HG02763 (cell line): ENCODE measurements around the gene TCEANC.

Experiments
- ATAC-seq: cut with Tn5 transposase; IDR thresholded peaks from one replicate; pipeline ENCODE4 v1.9.1; 2021; ENCODE audit warnings: mild to moderate bottlenecking, moderate library complexity; ENCODE audit not compliant: unreplicated experiment

TCEANC gene

DNA sequence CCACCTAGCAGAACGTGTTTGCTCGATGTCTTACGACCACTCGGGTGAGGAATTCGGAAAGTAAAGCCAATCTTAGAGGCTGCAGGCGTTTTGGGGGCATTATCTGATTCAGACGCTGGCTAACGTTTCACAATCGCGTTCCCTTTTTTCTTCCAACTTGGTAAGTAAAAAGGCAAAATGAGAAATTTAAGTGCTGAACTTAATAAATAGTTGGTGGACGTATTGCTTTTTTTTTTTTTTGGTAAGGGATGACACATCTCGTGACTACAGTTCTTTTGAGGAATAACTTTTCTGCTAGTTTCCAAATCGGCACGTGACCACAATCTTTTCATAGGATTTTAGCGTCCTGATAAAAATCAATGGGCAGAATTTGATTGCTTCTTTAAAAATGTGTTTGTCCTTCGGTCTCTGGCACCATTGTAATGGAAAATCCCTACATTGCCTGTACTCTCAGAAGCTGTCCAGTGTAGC is 36.8 kb downstream of the TCEANC start:
- no peak for ATAC-seq

GRCh38 chrX:13690836-13691235 is 37.9 kb downstream of the TCEANC start:
- no peak for ATAC-seq

DNA sequence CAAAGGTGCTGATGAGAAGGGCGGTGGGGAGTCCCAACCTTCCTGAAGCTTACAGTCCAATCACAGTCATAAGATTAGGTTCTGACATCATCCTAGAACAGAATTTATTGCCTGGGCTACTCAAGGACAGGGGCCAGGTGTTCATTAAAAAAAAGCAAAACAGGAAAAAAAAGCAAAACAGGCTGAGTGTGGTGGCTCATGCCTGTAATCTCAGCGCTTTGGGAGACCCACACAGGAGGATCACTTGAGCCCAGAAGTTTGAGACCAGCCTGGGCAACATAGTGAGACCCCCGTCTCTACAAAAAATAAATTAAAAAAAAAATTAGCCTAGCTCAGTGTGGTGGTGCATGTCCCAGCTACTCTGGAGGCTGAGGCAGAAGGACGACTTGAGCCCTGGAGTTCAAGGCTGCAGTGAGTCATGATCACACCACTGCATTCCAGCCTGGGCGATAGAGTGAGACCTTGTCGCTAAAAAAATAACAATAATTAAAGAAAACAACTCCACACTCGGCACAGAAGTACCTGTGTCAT is 39.0 kb downstream of the TCEANC start:
- no peak for ATAC-seq

DNA sequence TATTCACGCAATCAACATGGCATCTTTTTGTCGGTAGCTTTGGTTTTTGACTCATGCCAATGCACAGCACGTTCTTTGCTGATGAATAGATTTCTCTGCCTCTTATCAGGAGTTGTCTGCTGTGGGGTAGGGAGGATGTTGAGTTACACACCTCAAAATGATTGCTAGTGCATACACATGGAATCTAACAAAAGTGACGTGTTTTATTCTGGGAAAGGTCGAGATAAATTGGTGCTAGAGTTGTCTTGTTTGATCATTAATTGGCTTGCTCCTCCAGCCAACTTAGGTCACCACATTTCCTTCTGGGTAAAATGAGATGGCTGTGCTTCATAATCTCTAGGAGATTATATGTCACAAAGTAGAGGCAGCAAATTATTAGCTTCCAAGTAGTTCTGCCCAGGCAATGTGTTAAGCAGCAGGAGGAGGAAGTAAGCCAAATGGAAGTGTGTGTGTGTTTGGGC is 39.9 kb downstream of the TCEANC start:
- ATAC-seq, result no peak

DNA sequence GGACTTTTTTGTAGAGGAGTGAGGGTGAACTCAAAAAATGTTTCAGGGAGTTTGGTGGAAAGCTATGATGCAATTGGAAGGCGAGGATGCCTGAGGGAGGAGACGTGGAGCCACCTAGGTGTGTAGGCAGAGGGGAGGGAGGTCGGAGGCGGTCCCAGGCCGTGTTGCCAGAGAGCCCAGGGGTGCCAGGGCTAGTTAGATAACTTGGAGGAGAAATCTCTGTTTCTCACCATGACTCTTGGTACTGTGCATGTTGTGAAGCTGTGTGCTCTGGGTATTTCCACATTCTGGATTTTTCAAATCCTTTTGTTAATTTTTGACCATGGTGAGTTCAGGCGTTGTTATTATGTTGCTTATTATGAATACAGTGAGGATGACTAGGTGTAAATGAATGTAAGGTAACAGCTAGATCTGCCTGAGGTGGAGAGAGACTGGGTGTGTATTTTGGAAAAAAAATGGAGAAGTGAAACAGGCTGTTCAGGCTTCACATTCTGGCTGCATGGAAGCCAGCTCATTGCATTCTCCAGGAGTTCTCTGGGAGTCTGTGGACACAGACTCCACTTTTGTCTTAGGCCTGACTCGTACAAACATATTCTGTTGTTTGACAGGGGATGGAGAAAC is 40.5 kb downstream of the TCEANC start:
- ATAC-seq, result no peak

GRCh38 chrX:13694359-13694758 is 41.4 kb downstream of the TCEANC start:
- ATAC-seq, result no peak

GRCh38 chrX:13694983-13695382 is 42.0 kb downstream of the TCEANC start:
- no peak for ATAC-seq

- no peak for ATAC-seq
These were observed 42.7 kb downstream of the TCEANC start for GRCh38 chrX:13695601-13696115.

DNA sequence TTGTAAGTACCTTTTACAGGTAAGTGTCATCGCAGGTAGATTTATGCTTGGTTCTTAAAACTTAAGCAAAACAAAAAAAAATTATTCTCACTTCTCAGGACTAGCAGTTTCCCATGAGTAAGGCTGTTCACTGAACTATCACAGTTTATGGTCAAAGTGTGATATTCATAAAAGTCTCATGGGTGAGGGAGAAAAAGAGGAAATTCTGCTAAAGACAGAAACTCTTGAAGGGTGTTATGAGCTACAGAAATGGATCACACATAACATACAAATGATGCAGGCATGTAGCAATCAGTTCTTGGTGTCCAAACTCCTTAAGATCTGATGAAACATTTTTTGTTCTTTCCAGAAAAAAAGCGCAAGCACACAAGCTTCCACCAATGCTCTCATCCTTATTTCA is 44.5 kb downstream of the TCEANC start:
- peak; percentile 46 for ATAC-seq

GRCh38 chrX:13697976-13698375 is 45.0 kb downstream of the TCEANC start:
- ATAC-seq, result no peak

GRCh38 chrX:13698432-13698831 is 45.5 kb downstream of the TCEANC start:
- no peak for ATAC-seq

GRCh38 chrX:13699183-13699826 is 46.4 kb downstream of the TCEANC start:
- no peak for ATAC-seq

DNA sequence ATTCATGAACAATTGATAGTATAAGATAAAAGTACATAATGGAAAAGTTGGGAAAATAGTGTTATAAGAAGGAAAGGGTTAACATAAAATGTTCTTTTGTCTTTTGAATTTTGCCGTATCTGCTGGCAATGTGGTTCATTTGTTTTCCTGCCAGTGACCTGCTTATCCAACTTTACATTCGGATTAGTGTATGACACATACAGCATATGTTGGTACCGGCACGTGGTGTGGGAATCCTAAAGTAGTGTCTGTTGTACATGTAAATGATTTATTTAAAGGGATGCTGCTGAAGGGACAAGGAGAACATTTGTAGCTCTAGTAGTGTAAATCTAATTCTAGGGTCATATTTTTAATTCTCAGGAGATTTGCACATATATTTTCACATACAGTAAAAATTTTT is 47.4 kb downstream of the TCEANC start:
- ATAC-seq, result no peak

- no peak for ATAC-seq
These were observed 49.3 kb downstream of the TCEANC start for GRCh38 chrX:13702111-13702789.

DNA sequence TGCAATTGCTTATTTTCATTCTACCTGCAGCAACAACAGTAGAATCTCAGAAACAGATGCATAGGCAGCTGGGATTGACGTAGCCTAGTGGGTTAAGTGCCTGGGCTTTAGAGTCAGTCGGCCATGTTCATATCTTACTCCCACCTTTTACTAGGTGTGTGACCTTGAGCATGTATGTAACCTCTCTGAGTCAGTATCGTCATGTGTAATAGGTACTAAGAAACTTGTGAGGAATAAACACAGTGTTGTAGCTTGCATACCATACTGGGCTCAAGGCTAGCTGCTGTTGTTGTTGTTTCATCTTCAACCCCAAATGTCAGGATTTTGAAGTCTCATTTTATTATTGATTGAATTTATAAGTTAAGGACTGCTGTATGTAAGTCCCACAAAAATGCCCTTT is 50.2 kb downstream of the TCEANC start:
- ATAC-seq, result no peak

- no peak for ATAC-seq
These were observed 50.6 kb downstream of the TCEANC start for GRCh38 chrX:13703589-13703988.

- ATAC-seq, result no peak
These were observed 58.2 kb downstream of the TCEANC start for GRCh38 chrX:13711141-13711540.
